ENCODE data around the gene KRTAP5-6. TPM values are rescaled to one million over a fixed set of nuclear protein-coding genes. Genes with fewer than 3 reads are reported as not detected.

KRTAP5-6 gene
- total and polyA plus RNA-seq, 8 donors, result not detected

DNA sequence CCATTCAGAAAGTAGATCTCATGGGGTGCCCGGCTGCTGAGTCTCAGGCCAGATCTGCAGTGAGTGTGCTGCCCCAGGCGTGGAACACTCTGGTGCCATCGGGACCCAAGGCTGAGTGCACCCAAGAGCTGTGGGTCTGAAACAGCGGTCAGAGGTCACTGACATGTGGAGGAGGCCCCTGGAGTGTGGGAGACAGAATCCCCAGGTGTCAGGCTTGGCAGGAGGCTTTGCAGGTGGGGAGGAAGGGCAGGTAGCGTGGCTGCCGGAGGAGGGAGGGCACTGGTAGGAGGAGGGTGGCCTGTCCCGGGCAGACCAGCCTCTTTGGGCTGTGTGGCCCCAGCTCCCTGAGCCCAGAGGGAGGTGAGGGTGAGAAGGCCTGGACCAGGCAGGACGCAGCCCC lies 31.7 kb upstream of the KRTAP5-6 start:
- Histone ChIP-seq H3K27ac (no peak overlapping the region), H3K4me1 (no peaks in the 10 kb centered on the region), H3K27me3 (no peaks in the 10 kb centered on the region), H3K36me3 (no peaks in the 10 kb centered on the region), H3K4me3 (no peak overlapping the region), H3K9me3 (no peaks in the 10 kb centered on the region)
- intact Hi-C loops (cut with DNase I), result no loop called here
- peak in 2 of 6 donors; percentile 29 to 36 for DNase-seq
- 67 to 87% methylated on average over 4 to 6 of the region's 8 CpGs for WGBS, 2 donors
- TF ChIP-seq, protein P1, sequence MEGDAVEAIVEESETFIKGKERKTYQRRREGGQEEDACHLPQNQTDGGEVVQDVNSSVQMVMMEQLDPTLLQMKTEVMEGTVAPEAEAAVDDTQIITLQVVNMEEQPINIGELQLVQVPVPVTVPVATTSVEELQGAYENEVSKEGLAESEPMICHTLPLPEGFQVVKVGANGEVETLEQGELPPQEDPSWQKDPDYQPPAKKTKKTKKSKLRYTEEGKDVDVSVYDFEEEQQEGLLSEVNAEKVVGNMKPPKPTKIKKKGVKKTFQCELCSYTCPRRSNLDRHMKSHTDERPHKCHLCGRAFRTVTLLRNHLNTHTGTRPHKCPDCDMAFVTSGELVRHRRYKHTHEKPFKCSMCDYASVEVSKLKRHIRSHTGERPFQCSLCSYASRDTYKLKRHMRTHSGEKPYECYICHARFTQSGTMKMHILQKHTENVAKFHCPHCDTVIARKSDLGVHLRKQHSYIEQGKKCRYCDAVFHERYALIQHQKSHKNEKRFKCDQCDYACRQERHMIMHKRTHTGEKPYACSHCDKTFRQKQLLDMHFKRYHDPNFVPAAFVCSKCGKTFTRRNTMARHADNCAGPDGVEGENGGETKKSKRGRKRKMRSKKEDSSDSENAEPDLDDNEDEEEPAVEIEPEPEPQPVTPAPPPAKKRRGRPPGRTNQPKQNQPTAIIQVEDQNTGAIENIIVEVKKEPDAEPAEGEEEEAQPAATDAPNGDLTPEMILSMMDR (IDR thresholded peaks at IDR 0.05), result no peak
- FAIRE-seq, result no peak
- ATAC-seq, result no peak

DNA sequence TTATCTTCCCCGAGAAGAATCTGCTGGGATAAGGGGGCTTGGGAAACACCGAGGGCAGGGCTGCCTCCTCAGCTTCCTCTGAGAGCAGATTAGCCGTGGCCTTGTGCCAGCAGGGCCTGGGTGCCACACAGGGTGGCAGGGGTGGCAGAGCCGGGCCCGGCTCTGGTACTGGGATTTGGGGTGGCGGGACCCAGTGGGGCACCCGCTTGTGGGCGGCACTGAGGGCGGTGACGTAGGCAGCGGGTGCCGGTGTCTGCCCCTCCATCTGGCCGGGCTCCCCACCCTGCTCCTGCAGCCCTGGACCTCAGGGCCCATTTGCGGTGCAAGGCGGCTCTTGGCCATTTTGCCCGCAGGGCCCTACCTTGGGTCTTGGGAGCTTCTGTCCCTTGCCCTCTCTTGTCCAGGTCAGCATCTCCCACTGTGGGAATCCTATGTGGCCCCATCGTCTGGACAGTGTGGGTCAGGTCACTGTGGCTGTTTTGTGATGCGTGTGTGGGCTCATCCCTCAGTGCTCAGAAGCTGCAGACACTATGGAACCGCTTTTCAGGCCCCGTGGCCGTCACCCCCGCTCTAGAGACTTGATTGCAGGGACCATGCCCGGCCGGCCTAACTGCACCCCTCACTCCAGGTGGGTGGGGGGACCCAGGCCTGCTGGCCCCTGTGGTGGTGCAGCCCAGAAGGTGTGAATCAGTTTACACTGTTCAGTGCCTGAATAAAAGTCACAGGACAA lies 29.7 kb upstream of the KRTAP5-6 start:
- FAIRE-seq (no peak), ATAC-seq (no peak), DNase-seq (peak in 1 of 6 donors; percentile 52)
- intact Hi-C loops (cut with DNase I), result no loop called here
- WGBS, 2 donors, result 78 to 85% methylated on average over 20 to 24 of the region's 24 CpGs
- H3K36me3 ChIP-seq, result no peaks in the 10 kb centered on the region
- H3K4me1 ChIP-seq, result no peaks in the 10 kb centered on the region
- H3K27me3 ChIP-seq, result no peaks in the 10 kb centered on the region
- H3K4me3 ChIP-seq, result no peak overlapping the region
- no peaks in the 10 kb centered on the region for H3K9me3 ChIP-seq
- no peak overlapping the region for H3K27ac ChIP-seq
- TF ChIP-seq, protein P1 (IDR thresholded peaks at IDR 0.05), result no peak

DNA sequence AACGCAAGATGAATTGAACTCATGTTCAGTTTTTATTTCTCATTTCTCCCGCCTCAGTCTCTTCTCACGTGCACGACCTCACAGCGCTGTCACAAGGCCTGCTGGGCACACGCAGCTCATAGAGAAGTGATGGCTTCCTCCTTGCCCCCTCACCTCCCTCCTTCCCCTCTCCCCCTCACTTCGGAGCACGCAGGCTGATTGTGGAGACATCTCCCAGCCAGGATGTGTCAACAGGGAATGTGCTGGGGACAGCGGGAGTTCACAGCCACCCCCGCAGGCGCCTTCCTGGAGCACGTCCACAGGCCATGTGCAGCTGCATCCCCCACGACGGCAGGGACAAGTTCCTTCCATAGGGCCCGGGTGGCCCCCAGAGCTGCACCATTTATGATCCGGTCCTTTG lies 29.1 kb upstream of the KRTAP5-6 start:
- FAIRE-seq (no peak), DNase-seq (peak in 1 of 6 donors; percentile 52), ATAC-seq (no peak)
- WGBS, 2 donors, result 48 to 53% methylated on average over 16 of the region's 16 CpGs
- Histone ChIP-seq H3K27me3 (no peaks in the 10 kb centered on the region), H3K27ac (no peak overlapping the region), H3K36me3 (no peaks in the 10 kb centered on the region), H3K4me3 (no peak overlapping the region), H3K4me1 (no peaks in the 10 kb centered on the region), H3K9me3 (no peaks in the 10 kb centered on the region)
- TF ChIP-seq, protein P1 (IDR thresholded peaks at IDR 0.05), result no peak
- intact Hi-C loops (cut with DNase I), result no loop called here

DNA sequence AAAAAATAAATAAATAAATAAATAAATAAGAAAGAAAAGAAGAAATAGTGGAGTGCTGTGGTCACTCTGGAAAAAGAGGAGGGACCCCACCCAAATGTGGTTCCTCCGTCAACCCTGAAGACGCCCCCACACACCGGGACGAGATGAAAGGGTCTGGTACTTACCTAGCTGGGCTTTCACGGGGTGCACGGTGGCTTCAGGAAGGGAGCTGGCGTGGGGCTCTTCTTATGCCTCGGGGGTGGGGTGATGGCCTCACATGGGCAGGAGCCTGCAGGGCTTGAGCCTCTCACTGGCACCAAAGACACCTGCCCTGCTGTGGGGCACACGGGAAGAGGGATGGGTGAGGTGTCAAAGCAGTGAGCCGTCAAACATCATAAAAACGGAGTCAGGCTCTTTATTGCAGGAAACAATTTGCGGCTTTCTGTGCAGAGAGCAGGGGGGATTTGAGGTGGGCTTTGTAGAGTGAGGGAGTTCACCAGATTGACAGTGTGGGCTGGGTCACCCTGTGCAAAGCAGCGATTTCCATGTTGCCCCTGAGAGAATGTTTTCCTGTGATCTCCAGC lies 28.0 kb upstream of the KRTAP5-6 start:
- ATAC-seq (no peak), FAIRE-seq (no peak), DNase-seq (peak in 1 of 6 donors; percentile 44)
- intact Hi-C loops (cut with DNase I), result no loop called here
- H3K27ac ChIP-seq, result no peak overlapping the region
- H3K4me3 ChIP-seq, result no peak overlapping the region
- H3K27me3 ChIP-seq, result no peaks in the 10 kb centered on the region
- TF ChIP-seq, protein P1 (IDR thresholded peaks at IDR 0.05), result no peak
- no peaks in the 10 kb centered on the region for H3K36me3 ChIP-seq
- H3K4me1 ChIP-seq, result no peaks in the 10 kb centered on the region
- 60 to 72% methylated on average over 13 of the region's 13 CpGs for WGBS, 2 donors
- H3K9me3 ChIP-seq, result no peaks in the 10 kb centered on the region
